GM12878 (cell line): ENCODE results near the gene NOM1. TPM values are rescaled to one million over a fixed set of nuclear protein-coding genes. Genes with fewer than 3 reads are reported as not detected.

Source experiments
- EED ChIP-seq: sonication (generic); IDR thresholded peaks from 2 replicates; pipeline ENCODE4 v1.6.1; 2016; ENCODE audit warnings: antibody characterized with exemption, low read depth
- HCFC1 ChIP-seq: fragments of 150-350 bp; IDR thresholded peaks from 2 replicates; pipeline ENCODE4 v1.6.1; 2014; ENCODE audit warnings: low read length
- KDM1A ChIP-seq: fragments of 200-600 bp; sonication (generic); IDR thresholded peaks from 2 replicates; pipeline ENCODE4 v1.6.1; 2016; ENCODE audit warnings: borderline replicate concordance
- RB1 ChIP-seq: fragments of 450-650 bp; formaldehyde crosslinking; IDR thresholded peaks from 2 replicates; pipeline ENCODE4 v1.6.1; 2017; ENCODE audit warnings: mild to moderate bottlenecking, borderline replicate concordance
- RELA ChIP-seq: fragments of 450-650 bp; IDR thresholded peaks from 2 replicates; pipeline ENCODE4 v1.8.0; 2014; ENCODE audit warnings: borderline replicate concordance; ENCODE audit not compliant: partially characterized antibody
- SIN3A ChIP-seq: IDR thresholded peaks from 2 replicates; pipeline ENCODE4 v1.6.1; 2012; ENCODE audit warnings: low read depth, low read length, improper control_type of control experiment
- SUZ12 ChIP-seq: fragments of 200-600 bp; sonication (generic); IDR thresholded peaks from one replicate; pipeline ENCODE4 v1.6.1; 2018; ENCODE audit warnings: antibody characterized with exemption, mild to moderate bottlenecking; ENCODE audit not compliant: unreplicated experiment
- ZBED1 ChIP-seq: IDR thresholded peaks from 2 replicates; pipeline ENCODE4 v1.6.1; 2016; ENCODE audit warnings: borderline replicate concordance
- ZNF622 ChIP-seq: fragments of 450-650 bp; IDR thresholded peaks from 2 replicates; pipeline ENCODE4 v1.6.1; 2017; ENCODE audit warnings: mild to moderate bottlenecking, inconsistent platforms
- polyA plus RNA-seq, 11 experiments: library from polyadenylated mRNA; depleted of rRNA in 4 of 11; unstranded in 6 of 11; stranded (reverse) in 5 of 11; fragments of >200 nt; fragmentation: Nextera tagmentation in 4 of 11; fragmentation: Illumina TruSeq in 1 of 11; extraction: Ambion mirVana in 4 of 11; extraction: Trizol in 1 of 11; gene quantifications; 1 replicate in 1 of 11; 2 replicates in 10 of 11; pipeline versions ENCODE4 v1.2.1 to v1.2.3, GENCODE V29; 2011 to 2016; ENCODE audit warnings: inconsistent platforms in 2 of 11, missing spikeins in 2 of 11, low read depth in 1 of 11
- total RNA-seq, 4 experiments: library from RNA; depleted of rRNA in 3 of 4; stranded (reverse); fragments of >200 nt in 3 of 4; fragmentation: Illumina TruSeq in 1 of 4; extraction: Trizol in 1 of 4; gene quantifications; 2 replicates each; pipeline versions ENCODE4 v1.2.1 to v1.2.3, GENCODE V29; 2013 to 2021
- TF ChIP-seq, protein P1 (sequence below): fragments of 450-650 bp; IDR thresholded peaks from 2 replicates; pipeline ENCODE4 v1.6.1; 2018; ENCODE audit warnings: mild to moderate bottlenecking, low read depth, moderate library complexity; ENCODE audit not compliant: partially characterized antibody
- TF ChIP-seq, protein P2 (sequence below): IDR thresholded peaks from 2 replicates; pipeline ENCODE4 v1.6.1; 2012; ENCODE audit warnings: low read depth, low read length, improper control_type of control experiment
- TF ChIP-seq, protein P3 (sequence below): IDR thresholded peaks from 2 replicates; pipeline ENCODE4 v1.6.1; 2011; ENCODE audit warnings: low read depth, mild to moderate bottlenecking, low read length, moderate library complexity, borderline replicate concordance; ENCODE audit errors: extremely low read depth

Gene NOM1
- total and polyA plus RNA-seq, 10 of the 15 experiments (the other 5 are each of a cell fraction or from before 2014, with no cell fraction given), result 2.9 to 21.3 (median 17.8) TPM

DNA sequence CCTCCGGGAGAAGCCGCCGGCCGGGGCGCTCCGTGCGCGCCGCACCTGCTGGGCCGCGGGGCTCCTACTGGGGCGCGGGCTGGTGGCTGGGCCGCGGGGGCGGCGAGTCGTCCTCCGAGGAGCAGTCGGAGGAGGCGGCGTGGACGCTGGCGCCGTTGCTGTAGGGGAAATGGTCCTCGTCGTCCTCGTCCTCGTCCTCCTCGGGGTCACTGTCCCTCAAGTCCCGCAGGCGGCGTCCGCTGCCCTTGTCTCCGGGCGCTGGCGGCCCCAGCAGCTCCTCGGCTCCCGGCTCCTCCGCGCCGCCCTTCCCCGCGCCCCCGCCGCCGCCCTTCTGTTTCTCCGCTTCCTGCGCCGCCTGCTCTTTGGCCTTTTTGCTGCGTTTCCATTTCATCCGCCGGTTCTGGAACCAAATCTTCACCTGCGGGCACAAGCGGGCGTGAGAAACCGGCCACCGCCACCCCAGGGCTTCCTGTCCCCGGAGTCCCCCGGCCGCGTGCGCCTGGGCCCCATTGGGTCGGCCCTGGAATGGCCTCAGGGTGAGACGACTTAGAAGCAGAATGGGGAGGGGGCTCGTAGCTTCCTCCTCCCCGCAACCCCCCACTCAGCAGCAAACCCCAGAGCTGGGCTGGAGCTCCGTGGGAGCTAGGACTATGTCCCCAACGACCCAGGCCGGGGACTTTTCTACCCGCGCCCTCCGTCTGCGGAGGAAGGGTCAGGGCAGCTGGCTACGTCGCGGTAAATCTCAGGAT is 56.1 kb downstream of the NOM1 start (continued):
- TF ChIP-seq, protein P1, sequence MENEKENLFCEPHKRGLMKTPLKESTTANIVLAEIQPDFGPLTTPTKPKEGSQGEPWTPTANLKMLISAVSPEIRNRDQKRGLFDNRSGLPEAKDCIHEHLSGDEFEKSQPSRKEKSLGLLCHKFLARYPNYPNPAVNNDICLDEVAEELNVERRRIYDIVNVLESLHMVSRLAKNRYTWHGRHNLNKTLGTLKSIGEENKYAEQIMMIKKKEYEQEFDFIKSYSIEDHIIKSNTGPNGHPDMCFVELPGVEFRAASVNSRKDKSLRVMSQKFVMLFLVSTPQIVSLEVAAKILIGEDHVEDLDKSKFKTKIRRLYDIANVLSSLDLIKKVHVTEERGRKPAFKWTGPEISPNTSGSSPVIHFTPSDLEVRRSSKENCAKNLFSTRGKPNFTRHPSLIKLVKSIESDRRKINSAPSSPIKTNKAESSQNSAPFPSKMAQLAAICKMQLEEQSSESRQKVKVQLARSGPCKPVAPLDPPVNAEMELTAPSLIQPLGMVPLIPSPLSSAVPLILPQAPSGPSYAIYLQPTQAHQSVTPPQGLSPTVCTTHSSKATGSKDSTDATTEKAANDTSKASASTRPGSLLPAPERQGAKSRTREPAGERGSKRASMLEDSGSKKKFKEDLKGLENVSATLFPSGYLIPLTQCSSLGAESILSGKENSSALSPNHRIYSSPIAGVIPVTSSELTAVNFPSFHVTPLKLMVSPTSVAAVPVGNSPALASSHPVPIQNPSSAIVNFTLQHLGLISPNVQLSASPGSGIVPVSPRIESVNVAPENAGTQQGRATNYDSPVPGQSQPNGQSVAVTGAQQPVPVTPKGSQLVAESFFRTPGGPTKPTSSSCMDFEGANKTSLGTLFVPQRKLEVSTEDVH, result no peak
- TF ChIP-seq, protein P2, sequence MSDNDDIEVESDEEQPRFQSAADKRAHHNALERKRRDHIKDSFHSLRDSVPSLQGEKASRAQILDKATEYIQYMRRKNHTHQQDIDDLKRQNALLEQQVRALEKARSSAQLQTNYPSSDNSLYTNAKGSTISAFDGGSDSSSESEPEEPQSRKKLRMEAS, result no peak
- TF ChIP-seq RELA (no peak), ZNF622 (no peak), RB1 (no peak), SUZ12 (no peak), HCFC1 (no peak), SIN3A (no peak), KDM1A (no peak), ZBED1 (no peak), EED (no peak)
- TF ChIP-seq, protein P3, sequence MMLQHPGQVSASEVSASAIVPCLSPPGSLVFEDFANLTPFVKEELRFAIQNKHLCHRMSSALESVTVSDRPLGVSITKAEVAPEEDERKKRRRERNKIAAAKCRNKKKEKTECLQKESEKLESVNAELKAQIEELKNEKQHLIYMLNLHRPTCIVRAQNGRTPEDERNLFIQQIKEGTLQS, result no peak
